ENCODE results near the gene CHKA. TPM values are rescaled to one million over a fixed set of nuclear protein-coding genes. Genes with fewer than 3 reads are reported as not detected.

The CHKA gene
- total and polyA plus RNA-seq, 9 of the 15 experiments (the other 6 are each of a cell fraction or from before 2014, with no cell fraction given): 3.6 to 37.0 (median 30.2) TPM

- TF ChIP-seq RAD21 (CRISPR knock-in tag; conservative IDR thresholded peaks at IDR 0.05 in 1 of 2, IDR thresholded peaks at IDR 0.05 in 1 of 2) (no peak), HDAC2 (IDR thresholded peaks at IDR 0.05) (peak; percentile 73; the same call in 1 of the 2 replicates), TBP (optimal IDR thresholded peaks at IDR 0.05; ENCODE audit: low read depth, low read length) (no peak), MNT (conservative IDR thresholded peaks at IDR 0.05) (no peak), MAX (CRISPR knock-in tag; IDR thresholded peaks at IDR 0.05) (0 out of 2 replicates have a peak, but pooled peaks have one; percentile 21), ARID4B (CRISPR knock-in tag; IDR thresholded peaks at IDR 0.05) (no peak), TEAD1 (CRISPR knock-in tag; IDR thresholded peaks at IDR 0.05) (peak in 1 of 2 experiments; percentile 83; a peak in 2 of 4 replicates), CREB5 (CRISPR knock-in tag; IDR thresholded peaks at IDR 0.05) (no peak), ZNF232 (CRISPR knock-in tag; IDR thresholded peaks at IDR 0.05) (no peak), PTBP1 (IDR thresholded peaks at IDR 0.05; ENCODE audit: low read depth, low read length) (0 out of 2 replicates have a peak, but pooled peaks have one; percentile 71), SMARCA5 (IDR thresholded peaks at IDR 0.05) (peak; percentile 82), SREBF1 (IDR thresholded peaks at IDR 0.05; ENCODE audit: borderline replicate concordance, low read depth, low read length) (no peak), HDAC1 (IDR thresholded peaks at IDR 0.05) (0 out of 4 replicates have a peak, but pooled peaks of 1 of the 2 experiments have one; percentile 19), ZFP36 (IDR thresholded peaks at IDR 0.05; ENCODE audit: low read depth, low read length, partially characterized antibody) (peak; percentile 99), MEIS2 (IDR thresholded peaks at IDR 0.05; ENCODE audit: partially characterized antibody) (no peak)
Observed at GRCh38 chr11:68041617-68042218, 79.5 kb downstream of the CHKA start (continued).
